MV-4-11 (cell line): Measurements from ENCODE around the gene ZNF182.
A peak's percentile ranks its signal among the peaks of the same experiment; 100 is the strongest.
"Not testable (repeated sequence)": the region's sequence is repeated elsewhere in the genome, so short reads cannot be mapped to it uniquely, and the experiment has no call there.

Experiments used
- DNase-seq: peaks from one replicate; lab custom pipeline; 2025; lab: John Stamatoyannopoulos, UW

ZNF182 gene

GRCh38 chrX:48003758-48004457 is at the start of gene ZNF182:
Gene ZNF182, minus strand, starts transcription at chrX:48003989. Its CDS starts 1,380 bp downstream, at chrX:48002609.
- DNase-seq, result peak; percentile 92

GRCh38 chrX:48046846-48047245 is 43.1 kb upstream of the ZNF182 start:
- DNase-seq, result no peak

GRCh38 chrX:48045410-48046311 is 41.9 kb upstream of the ZNF182 start:
- DNase-seq, result no peak

GRCh38 chrX:48043056-48043455 is 39.3 kb upstream of the ZNF182 start:
- no peak for DNase-seq

- DNase-seq, result no peak
Observed at GRCh38 chrX:48035891-48036290, 32.1 kb upstream of the ZNF182 start.

GRCh38 chrX:48030641-48031173 is 26.9 kb upstream of the ZNF182 start:
- not testable (repeated sequence) for DNase-seq

- DNase-seq, result no peak
Observed at GRCh38 chrX:48030237-48030636, 26.4 kb upstream of the ZNF182 start.

- no peak for DNase-seq
Observed at GRCh38 chrX:48028091-48028490, 24.3 kb upstream of the ZNF182 start.

GRCh38 chrX:48027545-48027944 is 23.8 kb upstream of the ZNF182 start:
- not testable (repeated sequence) for DNase-seq

GRCh38 chrX:48025561-48025960 is 21.8 kb upstream of the ZNF182 start:
- peak; percentile 54 for DNase-seq

- DNase-seq, result peak; percentile 19
Observed at GRCh38 chrX:48022738-48023137, 18.9 kb upstream of the ZNF182 start.

GRCh38 chrX:48022100-48022499 is 18.3 kb upstream of the ZNF182 start:
- no peak for DNase-seq

GRCh38 chrX:48021026-48021900 is 17.5 kb upstream of the ZNF182 start:
- peak; percentile 61 for DNase-seq

GRCh38 chrX:48020472-48020871 is 16.7 kb upstream of the ZNF182 start:
- not testable (repeated sequence) for DNase-seq

GRCh38 chrX:48019892-48020291 is 16.1 kb upstream of the ZNF182 start:
- not testable (repeated sequence) for DNase-seq

GRCh38 chrX:48016583-48017310 is 13.0 kb upstream of the ZNF182 start:
- DNase-seq, result not testable (repeated sequence)

- DNase-seq, result not testable (repeated sequence)
Observed at GRCh38 chrX:48009445-48009960, 5.7 kb upstream of the ZNF182 start.

GRCh38 chrX:48006688-48007087 is 2.9 kb upstream of the ZNF182 start, which contains the start of gene SPACA5:
Gene SPACA5, plus strand, starts transcription at chrX:48006988. Its CDS starts 815 bp downstream, at chrX:48007803.
- not testable (repeated sequence) for DNase-seq

GRCh38 chrX:48003367-48003757 is 427 bp downstream of the ZNF182 start:
- no peak for DNase-seq

GRCh38 chrX:48002929-48003328 is 860 bp downstream of the ZNF182 start:
- DNase-seq, result no peak

- DNase-seq, result no peak
Observed at GRCh38 chrX:48002319-48002718, 1.5 kb downstream of the ZNF182 start.
